KBM-7 (cell line): ENCODE data around the gene RNF141.
A peak's percentile ranks its signal among the peaks of the same experiment; 100 is the strongest.

Experiments
- DNase-seq: peaks from one replicate; pipeline ENCODE4 v3.0.0-alpha.2; 2015
- in situ Hi-C: fragments of 300-500 bp; cut with MboI; formaldehyde crosslinking; loops from 2 replicates; pipeline ENCODE4 v1.14.3; 2020; ENCODE audit warnings: low sequenced_read_pairs, low pct_unique_long_range_greater_than_20kb, mixed read lengths

The RNF141 gene, protein sequence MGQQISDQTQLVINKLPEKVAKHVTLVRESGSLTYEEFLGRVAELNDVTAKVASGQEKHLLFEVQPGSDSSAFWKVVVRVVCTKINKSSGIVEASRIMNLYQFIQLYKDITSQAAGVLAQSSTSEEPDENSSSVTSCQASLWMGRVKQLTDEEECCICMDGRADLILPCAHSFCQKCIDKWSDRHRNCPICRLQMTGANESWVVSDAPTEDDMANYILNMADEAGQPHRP

DNA sequence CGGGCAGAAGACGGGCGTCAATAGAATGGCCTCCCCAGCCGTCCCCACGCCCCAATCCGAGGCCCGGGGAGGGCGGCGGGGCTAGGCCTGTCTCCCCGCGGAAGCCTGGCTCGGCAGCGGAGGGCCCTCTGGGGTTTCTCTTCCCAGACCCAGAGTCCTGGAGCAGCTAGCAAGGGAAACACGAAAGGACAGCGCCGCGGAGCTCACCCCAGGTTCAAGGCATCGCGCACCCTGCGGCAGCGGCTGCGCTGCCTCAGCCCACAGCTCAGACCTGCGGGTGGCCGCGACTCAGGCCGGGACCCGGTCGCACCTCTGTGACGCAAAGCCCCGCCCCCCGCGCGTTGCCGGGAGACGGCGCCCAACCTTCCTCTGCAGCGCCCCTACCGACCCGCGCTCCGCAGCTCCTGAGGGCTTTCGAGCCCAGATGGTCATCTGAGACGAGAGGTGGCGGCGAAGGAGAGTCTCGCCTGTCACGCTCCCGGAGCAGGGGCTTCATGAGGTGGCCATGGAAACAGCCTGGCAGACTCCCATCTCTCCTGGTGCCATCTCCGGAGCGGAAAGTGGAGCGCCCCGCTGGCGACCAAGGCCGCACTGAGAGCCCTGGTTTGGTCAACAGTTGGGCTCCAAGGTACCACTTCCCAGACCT, at the start of gene RNF141:
Gene RNF141 (minus strand): TSS at position 273 of the 646 bp plus-strand sequence. CDS start 7,029 bp downstream, outside the sequence.
- in situ Hi-C loops, result no loop called here
- peak; percentile 96 for DNase-seq

DNA sequence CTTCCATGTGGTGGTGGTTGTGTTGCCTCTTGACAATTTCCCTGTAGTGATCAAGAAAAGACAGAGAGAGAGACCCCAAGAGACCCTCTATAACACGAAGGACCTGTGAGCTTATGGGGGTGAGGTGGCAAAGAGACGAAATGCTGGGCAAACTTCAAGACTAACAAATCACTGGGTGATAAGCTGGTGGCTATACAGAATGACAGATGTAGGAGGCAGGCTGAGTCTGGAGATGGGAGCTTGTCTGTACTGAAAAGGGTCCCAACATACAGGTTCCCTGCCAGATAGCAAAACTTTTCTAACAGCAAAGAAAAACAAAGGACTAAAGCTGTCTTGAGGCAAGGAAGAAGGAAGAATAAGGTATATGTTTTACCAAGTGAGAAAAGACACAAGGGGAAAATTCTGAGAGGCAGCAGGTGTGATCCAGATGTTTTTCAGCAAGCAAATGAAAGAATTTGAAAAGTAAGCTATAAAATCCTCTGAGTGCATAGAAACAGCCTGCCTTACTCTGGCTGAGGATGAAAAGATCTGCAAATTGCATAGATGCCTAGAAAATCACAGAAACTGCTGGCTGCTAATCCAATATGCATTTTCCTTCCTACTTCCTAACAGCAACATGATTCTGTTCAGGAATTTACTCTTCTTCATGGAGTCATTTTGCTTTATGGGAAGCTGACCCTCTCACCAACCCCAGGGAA, 49.4 kb upstream of the RNF141 start:
- no peak for DNase-seq
- in situ Hi-C loops, result no loop called here

DNA sequence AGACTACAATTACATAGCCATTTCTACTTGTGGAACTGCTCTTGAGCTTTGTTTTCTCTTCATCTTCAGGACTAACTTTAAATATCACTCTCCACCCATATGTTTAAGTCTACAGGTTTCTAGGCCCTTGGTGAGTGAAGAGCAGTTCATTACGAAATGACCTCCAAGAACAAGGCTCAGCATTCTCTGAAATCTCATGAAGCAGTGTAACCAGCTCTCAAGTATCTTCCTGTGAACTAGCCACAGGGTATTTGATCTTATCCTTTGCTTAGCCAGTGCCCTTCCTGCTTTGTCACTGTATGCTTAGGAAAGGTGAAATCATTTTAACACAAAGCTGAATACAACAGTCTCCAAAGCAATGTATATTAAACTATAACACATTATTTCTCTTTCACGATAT, 47.9 kb upstream of the RNF141 start:
- peak; percentile 43 for DNase-seq
- in situ Hi-C loops, result no loop called here

DNA sequence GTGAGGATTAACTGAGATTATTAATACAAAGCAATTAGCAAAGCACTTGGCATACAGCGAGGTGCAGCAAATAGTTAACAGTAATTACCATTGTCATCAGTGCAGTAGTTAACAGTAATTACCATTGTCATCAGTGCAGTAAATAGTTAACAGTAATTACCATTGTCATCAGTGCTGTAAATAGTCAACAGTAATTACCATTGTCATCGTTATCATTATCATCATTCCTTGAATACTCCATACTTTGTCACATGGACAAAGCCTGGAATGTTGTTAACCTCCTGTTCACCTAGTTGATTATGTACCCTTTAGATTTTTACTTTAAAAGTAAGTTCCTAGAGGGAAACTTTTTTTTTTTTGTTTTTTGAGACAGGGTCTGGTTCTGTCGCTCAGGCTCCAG, 47.0 kb upstream of the RNF141 start:
- DNase-seq, result no peak

DNA sequence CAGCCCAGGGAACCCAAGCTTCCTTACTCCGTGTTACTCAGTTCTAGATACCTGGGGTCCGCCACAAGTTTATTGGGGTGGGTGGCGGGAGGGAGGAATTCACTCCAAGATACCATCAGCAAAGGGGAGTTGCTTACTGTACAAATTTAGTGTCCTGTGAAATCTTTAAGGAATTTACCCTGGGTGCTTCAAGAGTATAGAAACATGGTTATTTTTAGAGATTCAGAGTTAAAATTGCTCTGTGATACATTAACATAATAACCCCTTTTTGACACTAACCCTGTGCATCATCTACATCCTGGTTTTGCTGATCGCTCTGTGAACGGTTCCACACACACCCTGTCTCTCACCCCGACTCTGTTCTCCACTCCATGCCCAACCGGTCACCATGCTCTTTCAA, 46.4 kb upstream of the RNF141 start:
- in situ Hi-C loops, result no loop called here
- no peak for DNase-seq

More for the DNA sequence above, 47.0 kb upstream of the RNF141 start:
- in situ Hi-C loops, result no loop called here

DNA sequence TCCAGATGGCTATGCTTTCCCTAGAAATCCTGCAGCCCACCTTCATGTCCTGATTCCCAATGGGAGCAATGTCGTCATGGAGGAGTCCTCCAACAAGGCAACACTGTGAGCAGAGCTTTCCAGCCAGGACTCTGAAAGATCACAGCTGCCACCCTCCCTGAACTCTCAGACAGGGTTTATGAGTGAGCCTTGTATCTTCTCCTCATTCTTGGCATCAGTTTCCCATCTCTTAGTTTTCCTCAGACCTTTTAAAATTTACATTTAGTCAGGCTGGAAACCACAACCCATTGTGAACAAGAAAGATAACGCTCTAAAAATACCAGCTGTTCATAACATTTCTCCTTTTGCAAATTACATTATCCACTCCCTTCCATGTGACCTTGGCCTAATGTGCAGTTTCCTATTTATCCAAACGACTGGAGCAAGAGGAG, 43.1 kb upstream of the RNF141 start:
- in situ Hi-C loops, result no loop called here
- DNase-seq, result peak; percentile 77

DNA sequence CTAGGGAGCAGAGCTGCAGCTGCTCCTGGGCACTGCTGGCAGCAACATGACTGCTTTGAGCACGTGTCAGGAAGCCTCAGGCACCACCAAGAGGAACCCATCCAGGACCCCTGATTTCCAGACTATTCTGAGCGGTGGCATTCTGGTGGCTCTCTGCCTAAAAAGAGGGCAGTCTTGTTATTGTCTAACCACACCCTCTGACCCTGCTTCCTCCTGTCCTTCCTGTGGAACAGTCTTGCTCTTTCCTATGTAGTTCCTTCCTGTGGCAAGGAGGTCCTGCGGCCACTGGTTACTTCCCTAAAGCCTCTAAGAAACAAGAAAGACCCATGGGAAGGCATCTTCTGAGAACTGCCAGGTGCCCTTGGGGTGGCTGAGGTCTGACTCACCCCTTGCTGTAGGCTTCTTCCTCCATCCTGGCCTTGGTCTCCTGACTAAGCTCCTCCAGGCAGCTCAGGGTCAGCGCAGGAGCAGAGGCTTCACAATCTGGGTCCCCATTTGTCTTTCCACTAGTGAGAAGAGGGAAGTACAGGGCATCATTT, 40.6 kb upstream of the RNF141 start:
- in situ Hi-C loops, result no loop called here
- DNase-seq, result peak; percentile 85

DNA sequence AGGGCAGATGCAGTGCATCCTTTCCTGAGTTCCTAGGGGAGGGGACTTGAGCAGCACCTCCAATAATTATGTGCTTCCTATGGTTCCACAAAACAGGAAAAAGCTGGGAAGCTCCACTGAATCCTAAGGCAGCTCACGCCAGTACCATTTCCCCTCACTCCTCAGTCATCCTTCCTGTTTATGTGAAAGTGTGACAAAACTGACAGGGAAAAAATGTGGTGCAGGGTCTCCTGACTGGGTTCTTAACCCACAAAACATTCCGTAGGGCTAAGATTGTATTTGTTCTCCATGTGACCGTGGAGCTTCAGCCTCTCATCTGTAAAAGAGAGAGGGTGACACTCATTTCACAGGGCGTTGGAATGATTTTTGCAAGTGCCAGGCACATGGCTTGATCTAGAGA, 39.6 kb upstream of the RNF141 start:
- no peak for DNase-seq
- in situ Hi-C loops, result no loop called here

DNA sequence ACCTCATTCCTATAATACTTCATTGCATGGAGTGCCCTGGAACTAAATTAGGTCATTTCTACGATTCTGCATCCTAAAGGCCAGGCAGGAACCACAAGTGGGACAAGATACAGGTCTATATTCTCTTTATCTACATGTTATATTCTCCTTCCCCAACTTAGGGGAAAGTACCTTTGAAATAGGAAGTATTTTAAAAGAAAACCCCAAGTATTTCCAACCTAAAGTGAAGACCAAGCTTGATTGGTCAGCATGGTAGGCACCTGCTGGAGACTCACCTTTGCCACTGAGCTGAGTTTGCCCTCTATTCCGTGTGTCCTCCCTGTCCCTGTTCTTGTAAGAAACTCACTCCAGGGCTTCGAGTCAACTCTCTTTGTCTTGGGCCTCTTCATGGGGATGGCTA, 38.7 kb upstream of the RNF141 start:
- in situ Hi-C loops, result no loop called here
- no peak for DNase-seq

DNA sequence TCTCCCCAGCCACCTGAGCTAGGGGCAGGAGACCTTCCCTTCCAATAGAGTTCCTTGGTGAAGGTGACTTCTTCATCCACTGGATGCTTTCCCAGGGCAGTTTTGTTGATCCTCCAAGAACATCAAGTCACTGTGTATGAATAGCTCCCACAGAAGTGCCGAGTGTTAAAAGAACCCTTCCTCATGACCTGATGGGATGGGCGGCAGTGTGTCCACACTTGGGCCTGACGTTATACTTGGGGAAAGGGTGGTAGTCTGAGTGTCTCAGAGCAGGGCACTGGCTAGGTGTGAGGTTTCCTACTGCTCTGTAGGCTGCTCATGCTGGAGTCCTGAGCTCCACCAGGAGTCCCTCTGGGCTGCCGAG, 35.0 kb upstream of the RNF141 start:
- in situ Hi-C loops, result no loop called here
- no peak for DNase-seq

DNA sequence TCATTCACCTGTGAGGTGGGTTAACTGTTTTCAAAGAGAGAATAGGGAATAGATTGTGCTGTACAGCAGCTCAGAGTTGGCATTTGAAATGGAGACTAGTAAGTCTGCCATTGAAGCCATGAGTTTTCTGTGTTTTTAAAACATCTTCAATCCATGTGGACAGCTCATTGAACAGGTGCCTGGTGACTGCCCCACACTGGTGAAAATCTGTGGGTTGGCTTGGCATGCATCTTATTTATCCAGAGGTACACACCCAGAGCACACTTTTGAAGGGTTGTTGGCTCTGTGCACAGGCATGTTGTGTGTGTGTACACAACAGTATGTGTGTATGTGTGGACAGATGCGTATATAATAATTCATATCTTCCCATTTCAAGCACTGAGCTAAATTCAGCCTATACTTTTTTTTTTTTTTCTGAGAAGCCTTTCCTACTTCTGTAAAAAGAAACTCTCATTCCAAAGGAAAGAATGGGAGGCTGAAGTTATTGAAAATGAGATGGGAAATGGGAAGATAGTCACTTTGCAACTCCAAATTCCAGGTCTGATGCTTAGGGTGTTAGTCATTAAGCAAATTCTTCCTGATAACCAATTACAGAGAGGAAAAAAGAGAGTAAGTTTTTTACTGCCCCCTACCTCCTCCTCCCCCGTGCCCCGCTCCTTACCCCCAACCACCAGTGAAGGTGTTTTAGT, 34.5 kb upstream of the RNF141 start:
- in situ Hi-C loops, result no loop called here
- DNase-seq, result no peak

DNA sequence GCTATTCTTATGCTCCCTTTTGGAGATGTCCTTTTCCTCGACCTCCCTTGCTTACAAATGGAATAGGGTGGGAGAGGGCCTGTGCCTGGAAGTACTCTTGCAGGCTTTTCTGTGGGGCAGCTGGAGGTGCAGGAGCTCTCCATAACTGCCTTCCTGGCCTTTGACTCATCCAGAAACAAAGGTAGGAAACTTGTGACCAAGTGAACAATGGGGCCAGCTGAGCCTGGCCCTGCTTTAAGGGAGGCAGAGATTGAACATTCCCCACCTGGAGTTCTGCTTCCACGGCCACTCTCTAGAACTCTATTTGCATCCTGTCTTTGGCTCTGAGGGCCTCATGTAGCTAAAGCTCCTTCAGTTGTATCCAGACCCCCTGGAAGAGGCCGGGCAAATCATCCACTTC, 32.6 kb upstream of the RNF141 start:
- no peak for DNase-seq
- in situ Hi-C loops, result no loop called here

DNA sequence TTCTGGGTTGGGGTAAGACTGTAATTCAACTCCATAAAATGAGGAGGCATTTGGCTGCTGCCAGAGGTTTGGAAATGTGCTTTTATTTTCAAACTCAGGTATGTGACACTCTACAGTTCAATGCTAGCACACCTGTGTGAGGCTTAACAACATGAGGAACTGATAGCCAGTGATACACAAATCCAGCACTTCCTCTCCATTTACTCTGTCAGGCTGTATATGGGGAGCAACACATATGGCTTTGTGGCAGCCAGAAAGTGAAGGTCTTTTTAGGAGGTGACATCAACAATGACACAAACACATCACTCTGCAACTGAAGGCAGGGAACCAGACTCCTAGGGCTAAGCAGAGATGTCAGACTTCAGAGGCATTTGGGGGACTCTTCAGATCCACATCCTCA, 32.0 kb upstream of the RNF141 start:
- no peak for DNase-seq
- in situ Hi-C loops, result no loop called here

DNA sequence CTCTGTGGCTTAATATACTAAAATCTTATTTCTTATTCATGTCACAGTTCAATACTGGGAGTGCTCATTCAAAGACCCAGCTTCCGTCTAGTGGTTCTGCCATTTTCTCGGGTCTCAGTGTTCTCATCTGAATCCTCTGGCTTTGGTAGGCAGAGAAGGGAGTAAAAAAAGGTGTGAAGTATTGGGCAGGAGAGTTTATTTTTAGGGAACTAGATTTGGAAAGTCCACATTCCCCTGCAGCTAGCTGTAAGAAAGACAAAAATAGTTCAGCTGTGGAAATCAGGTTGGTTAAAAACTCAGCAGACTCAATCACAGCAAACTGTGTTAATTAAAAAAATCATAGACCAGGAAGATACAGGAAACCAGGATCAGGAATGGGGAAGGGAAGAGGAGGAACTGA, 31.5 kb upstream of the RNF141 start:
- no peak for DNase-seq
- in situ Hi-C loops, result no loop called here

DNA sequence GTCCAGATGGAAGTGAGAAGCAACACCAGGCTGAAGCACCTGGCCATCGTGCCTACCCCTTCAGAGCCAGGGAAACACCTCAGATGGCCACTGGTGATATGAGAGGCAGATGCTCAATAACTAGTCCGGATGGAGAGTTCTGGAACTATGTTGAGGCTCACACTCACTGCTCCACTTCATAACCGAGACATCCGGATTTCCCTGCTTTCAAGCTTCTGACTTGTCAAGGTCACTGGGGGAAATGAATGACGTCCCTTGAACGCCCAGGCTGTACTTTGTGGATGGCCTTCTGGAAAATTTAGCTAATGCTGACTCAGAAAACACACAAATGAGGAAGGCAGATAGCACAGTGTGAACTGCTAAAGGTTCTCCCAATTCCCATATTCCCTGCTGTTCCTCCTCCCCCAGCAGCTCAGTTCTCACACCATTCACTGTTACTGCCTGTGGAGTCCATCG, 27.5 kb upstream of the RNF141 start, which contains the start of gene LYVE1:
Gene LYVE1 (minus strand): TSS at position 180 of the 456 bp plus-strand sequence. CDS start 133 bp downstream, at position 47.
- DNase-seq, result no peak
- in situ Hi-C loops, result no loop called here

DNA sequence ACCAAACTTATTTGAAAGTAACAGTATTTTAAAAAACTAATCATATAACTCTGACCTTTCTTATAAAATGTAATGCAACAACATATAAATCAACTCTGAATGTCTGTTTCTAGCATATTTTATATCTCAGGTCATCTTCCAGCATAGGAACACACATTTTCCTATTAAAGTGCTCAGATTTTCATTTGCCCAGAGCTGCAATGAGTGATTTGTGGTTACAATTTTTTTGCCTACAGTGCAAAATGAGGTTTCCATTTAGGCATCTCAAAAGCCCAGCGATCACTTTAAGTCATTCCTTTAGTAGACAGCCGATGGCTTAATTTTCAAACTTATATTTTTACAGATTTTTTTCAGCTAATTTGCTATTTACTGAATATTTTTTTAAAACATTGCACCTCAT, 26.5 kb upstream of the RNF141 start:
- in situ Hi-C loops, result no loop called here
- no peak for DNase-seq

DNA sequence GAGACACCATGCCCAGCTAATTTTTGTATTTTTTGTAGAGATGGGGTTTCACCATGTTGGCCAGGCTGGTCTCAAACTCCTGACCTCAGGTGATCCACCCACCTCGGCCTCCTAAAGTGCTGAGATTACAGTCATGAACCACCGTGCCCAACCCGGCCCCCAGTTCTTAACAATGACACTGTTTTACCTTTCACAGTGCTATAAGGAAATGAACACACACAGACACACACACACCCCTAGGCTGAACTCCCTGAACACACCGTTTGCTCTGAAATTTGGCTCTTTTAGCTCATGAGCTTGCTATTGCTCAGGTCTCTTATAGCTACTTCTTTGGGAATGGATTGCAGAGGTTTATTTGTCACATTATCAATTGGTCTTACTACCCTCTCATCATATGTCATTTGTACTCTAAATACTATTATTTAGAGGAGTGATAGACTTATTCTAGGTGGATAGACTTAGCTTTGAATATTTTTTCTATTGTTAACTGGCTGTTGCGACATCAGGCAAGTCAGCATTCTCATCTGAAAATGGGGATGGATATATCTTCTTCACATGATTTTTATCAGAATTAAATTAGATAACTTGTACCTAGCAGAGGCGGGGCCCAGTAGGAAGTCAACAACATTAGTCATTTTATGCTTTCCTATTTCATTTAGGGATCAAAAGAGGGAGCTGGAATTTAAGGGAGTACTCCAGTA, 25.4 kb upstream of the RNF141 start:
- no peak for DNase-seq
- in situ Hi-C loops, result no loop called here

DNA sequence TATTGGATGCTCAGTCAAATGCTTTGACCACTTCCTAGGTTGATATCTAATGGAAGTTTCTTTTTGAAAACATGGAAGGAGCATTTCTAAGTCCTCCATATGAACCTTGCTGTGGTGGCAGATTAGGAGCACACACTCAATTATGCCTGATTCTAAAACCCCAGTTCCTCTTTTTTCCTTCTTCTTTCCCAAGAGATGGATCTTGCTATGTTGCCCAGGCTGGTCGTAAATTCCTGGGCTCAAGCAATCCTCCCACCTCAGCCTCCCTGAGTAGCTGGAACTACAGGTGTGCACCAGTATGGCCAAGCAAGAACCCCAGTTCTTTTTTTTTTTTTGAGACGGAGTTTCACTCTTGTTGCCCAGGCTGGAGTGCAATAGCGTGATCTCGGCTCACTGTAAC, 24.5 kb upstream of the RNF141 start:
- in situ Hi-C loops, result no loop called here
- no peak for DNase-seq

DNA sequence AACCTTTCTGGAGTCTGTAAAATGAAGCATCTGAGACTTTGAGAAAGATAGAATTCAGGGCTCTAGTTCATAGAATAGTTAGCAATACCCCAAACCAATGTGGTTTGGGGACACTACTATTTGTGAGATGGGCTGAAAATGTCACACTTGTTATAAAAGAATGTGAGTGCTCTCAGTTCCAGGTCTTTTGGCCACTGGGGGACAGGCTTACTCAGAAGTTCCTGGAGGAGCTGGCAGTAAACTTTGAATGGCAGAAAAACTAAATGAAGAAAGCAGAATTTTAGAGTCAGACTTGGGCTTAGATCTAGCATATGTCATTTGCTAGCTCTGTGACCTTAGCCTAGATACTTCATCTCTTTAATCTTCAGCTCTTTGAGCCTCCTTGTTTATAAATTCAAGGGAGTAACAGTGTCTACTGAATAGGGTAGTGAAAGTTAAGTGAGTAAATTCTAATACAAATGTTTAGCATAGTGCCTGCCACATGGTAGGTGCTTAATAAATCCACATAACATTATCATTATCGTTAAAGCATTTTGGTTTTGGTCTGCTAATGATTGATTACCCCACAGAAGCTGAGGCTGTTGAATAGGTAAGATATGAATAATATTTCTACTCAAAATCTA, 23.8 kb upstream of the RNF141 start:
- DNase-seq, result peak; percentile 29
- in situ Hi-C loops, result no loop called here
